Lower leg skin (tissue), 4 donors: ENCODE data around the gene NPIPA3. TPM values are rescaled to one million over a fixed set of nuclear protein-coding genes. Genes with fewer than 3 reads are reported as not detected.
"Not testable (repeated sequence)": the region's sequence is repeated elsewhere in the genome, so short reads cannot be mapped to it uniquely, and the experiment has no call there.

Experiments used
- DNase-seq, 2 donors: peaks; one replicate each; pipeline ENCODE4 v3.0.0-alpha.2; 2019; ENCODE audit warnings: low spot score in 2 of 2
- H3K4me3 ChIP-seq: fragments of 200-600 bp; sonication (generic); 2 replicates; pipeline ENCODE4 v1.5.1; 2017; ENCODE audit warnings: mild to moderate bottlenecking, low read depth; ENCODE audit not compliant: poor library complexity, severe bottlenecking
- POLR2A ChIP-seq, 2 donors: fragments of 450-650 bp; IDR thresholded peaks; one replicate each; pipeline ENCODE4 v1.6.1; 2016 to 2017; ENCODE audit warnings: antibody characterized with exemption in 2 of 2, mild to moderate bottlenecking in 1 of 2, moderate library complexity in 1 of 2
- WGBS, 2 donors: methylation state at CpG; one replicate each; pipeline ENCODE4 v1.1.5; 2018; 5-methylcytosine and 5-hydroxymethylcytosine counted together
- intact Hi-C: fragments of 100-400 bp; cut with DNase I; formaldehyde crosslinking; loops from one replicate; pipeline ENCODE4 v1.15.0; 2023; ENCODE audit warnings: low total_unique reads
- total RNA-seq, 4 donors: library from RNA; depleted of rRNA; stranded (reverse); fragments of >200 nt; gene quantifications; one replicate each; pipeline ENCODE4 v1.1.0, GENCODE V29; 2016
- TF ChIP-seq, protein P1 (sequence below), 3 donors: fragments of 450-650 bp; IDR thresholded peaks; one replicate each; pipeline ENCODE4 v1.5.1; 2016; ENCODE audit warnings: antibody characterized with exemption in 3 of 3, mild to moderate bottlenecking in 3 of 3, moderate library complexity in 2 of 3

Gene NPIPA3
- total RNA-seq, 4 donors from 2014 or later, result 0.57 to 2.0 (median 1.6) TPM; not detected in 1

DNA sequence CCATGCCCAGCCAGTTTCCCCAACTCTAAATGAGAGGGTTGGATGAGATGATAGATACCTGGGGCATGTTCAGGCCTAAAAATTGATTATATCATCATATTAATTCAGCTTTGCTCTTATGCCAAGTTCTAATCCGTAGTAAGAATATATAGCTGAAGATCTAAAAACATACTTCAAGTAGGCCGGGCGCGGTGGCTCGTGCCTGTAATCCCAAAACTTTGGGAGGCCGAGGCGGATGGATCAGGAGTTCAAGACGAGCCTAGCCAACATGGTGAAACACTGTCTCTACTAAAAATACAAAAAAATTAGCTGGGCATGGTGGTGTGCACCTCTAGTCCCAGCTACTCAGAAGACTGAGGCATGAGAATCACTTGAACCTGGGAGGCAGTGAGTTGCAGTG, 21.1 kb upstream of the NPIPA3 start:
- intact Hi-C loops, result no loop called here
- WGBS, 2 donors, result 60 to 62% methylated on average over 8 of the region's 8 CpGs
- no peak for DNase-seq
- TF ChIP-seq, protein P1, sequence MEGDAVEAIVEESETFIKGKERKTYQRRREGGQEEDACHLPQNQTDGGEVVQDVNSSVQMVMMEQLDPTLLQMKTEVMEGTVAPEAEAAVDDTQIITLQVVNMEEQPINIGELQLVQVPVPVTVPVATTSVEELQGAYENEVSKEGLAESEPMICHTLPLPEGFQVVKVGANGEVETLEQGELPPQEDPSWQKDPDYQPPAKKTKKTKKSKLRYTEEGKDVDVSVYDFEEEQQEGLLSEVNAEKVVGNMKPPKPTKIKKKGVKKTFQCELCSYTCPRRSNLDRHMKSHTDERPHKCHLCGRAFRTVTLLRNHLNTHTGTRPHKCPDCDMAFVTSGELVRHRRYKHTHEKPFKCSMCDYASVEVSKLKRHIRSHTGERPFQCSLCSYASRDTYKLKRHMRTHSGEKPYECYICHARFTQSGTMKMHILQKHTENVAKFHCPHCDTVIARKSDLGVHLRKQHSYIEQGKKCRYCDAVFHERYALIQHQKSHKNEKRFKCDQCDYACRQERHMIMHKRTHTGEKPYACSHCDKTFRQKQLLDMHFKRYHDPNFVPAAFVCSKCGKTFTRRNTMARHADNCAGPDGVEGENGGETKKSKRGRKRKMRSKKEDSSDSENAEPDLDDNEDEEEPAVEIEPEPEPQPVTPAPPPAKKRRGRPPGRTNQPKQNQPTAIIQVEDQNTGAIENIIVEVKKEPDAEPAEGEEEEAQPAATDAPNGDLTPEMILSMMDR (IDR thresholded peaks at IDR 0.05), result no peak
- TF ChIP-seq POLR2A (IDR thresholded peaks at IDR 0.05), result no peak
- H3K4me3 ChIP-seq, result no peak overlapping the region

GRCh38 chr16:14685870-14686793, 17.1 kb upstream of the NPIPA3 start:
- WGBS, 2 donors, result 83 to 85% methylated on average over 15 of the region's 15 CpGs
- DNase-seq, H3K4me3 ChIP-seq, intact Hi-C loops: not testable (repeated sequence)

GRCh38 chr16:14694129-14694528, 9.1 kb upstream of the NPIPA3 start, which contains the start of gene PLA2G10:
TSS of gene PLA2G10 (minus strand) at chr16:14694308. CDS start at chr16:14694229, 79 bp downstream.
- H3K4me3 ChIP-seq, DNase-seq, intact Hi-C loops: not testable (repeated sequence)
- no CpG with 5 or more reads among the region's 28 CpGs for WGBS, 2 donors

GRCh38 chr16:14701859-14702258, 1.4 kb upstream of the NPIPA3 start:
- H3K4me3 ChIP-seq, intact Hi-C loops, DNase-seq: not testable (repeated sequence)
- WGBS, 2 donors, result 52% methylated on average over 3 of the region's 7 CpGs; no CpG with 5 or more reads in 1 of the 2 donors

GRCh38 chr16:14702672-14703071, 539 bp upstream of the NPIPA3 start:
- H3K4me3 ChIP-seq, intact Hi-C loops, DNase-seq: not testable (repeated sequence)
- WGBS, 2 donors, result no CpG with 5 or more reads among the region's 11 CpGs

- H3K4me3 ChIP-seq, intact Hi-C loops, DNase-seq: not testable (repeated sequence)
- WGBS, 2 donors, result no CpG with 5 or more reads among the region's 28 CpGs
Observed at GRCh38 chr16:14733233-14733632, 30.0 kb downstream of the NPIPA3 start.

DNA sequence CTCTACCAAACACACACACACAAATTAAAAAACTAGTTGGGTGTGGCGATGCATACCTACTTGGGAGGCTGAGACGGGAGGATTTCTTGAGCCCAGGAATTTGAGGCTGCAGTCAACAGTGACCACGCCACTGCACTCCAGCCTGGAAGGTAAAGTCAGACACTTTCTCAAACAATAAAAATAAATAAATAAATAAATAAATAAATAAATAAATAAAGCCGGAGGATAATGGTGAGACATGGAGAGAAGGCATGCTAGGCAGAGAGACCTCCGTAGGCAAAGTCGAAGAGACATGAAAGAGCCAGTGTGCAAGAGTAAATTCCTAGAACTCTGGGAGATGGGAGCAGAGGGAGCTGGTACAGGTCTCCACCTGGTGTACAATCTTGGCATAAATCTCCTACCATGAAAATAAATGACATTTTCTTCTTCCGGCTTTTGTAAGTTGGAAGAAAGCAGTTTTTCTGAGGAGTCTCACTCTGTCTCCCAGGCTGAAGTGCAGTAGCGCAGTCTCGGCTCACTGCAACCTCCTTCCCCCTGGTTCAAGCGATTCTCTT, 37.7 kb downstream of the NPIPA3 start:
- not testable (repeated sequence) for DNase-seq
- no CpG with 5 or more reads among the region's 10 CpGs for WGBS, 2 donors

DNA sequence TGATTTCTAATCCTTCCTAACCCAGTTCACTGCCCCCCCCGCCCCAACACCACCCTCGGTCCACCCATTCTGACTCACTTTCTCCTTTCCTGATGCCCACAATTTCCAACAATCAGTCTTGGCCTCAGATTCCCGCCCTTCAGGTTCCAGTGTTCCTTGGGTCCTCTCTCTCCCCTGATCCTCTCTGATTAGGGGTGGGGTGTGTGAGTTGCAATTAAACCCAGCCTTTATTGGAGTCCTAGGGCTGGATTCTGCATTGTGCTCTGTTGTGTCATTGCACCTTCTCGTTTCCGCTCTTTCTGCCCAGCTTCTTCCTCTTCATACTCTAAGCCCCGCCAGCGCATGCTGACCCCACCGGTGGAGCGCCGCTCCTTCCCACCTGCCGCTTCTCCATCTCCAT, 38.6 kb downstream of the NPIPA3 start:
- DNase-seq, intact Hi-C loops, H3K4me3 ChIP-seq: not testable (repeated sequence)
- WGBS, 2 donors, result no CpG with 5 or more reads among the region's 11 CpGs

More for the DNA sequence above, 37.7 kb downstream of the NPIPA3 start:
- H3K4me3 ChIP-seq, intact Hi-C loops: not testable (repeated sequence)

DNA sequence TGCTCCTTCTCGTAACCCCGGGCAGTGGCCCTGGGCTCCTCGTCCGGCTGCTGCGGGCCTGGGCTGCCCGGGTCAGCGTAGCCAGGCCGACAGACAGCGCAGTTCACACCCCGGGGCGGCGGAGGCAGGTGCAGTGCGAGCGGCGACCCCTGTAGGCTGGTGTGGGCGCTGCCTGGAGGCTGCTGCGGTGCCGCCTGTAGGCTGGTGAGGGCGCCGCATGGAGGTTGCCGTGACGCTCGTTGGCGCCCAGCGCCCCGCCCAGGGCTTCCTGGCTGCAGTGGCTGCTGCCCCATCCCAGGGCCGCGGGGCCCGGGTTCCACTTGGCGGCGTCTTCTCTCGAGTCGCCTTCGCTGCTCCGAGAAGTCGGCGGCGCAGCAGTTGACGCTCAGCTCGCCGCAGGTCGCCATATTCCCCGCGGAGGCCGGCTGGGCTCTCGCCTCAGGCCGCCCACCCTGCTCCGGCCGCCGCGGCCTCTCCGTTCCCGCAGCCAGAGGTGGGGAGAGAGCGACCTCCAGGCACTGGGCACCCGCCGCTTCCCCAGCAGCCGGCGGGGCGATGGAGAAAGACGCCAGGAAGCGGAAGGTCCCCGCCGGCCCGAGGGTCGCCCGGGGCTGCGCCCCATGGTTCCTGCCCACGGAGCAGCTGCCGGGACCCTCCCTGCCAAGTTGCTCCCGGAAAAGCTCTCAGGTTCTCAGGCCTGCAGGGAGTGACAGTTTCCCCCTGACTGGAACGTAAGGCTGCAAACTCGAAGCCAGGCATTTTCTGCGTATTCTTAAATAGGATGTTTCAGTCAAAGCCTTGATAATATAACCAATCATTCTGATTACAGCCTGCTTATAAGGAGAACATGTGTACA, 39.3 kb downstream of the NPIPA3 start, which contains the start of gene NPIPA2:
TSS of gene NPIPA2 (plus strand) at position 261 of the 856 bp plus-strand sequence. CDS start 5,533 bp downstream, outside the sequence.
- intact Hi-C loops, H3K4me3 ChIP-seq, DNase-seq: not testable (repeated sequence)
- no CpG with 5 or more reads among the region's 73 CpGs for WGBS, 2 donors

DNA sequence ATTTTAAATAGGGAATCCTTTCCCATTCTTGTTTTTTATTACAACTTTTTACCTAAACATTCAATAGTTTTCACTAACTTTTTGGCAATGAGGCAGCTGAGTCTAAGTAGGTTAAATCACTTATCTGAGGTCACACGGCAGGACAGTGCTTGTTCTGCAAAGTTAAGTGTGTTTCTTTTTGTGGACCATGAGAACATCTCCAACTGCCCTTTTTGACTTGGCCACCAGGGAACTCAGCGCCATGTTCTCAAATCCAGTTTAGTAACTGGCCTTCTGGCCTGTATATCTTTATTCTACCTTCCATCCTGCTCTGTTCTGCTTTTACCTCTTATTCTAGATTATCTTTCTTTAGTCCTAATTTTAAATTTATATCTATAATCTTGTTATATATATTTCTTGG, 70.4 kb downstream of the NPIPA3 start:
- WGBS, 2 donors, result no CpG with 5 or more reads among the region's 2 CpGs
- intact Hi-C loops, H3K4me3 ChIP-seq, DNase-seq: not testable (repeated sequence)

DNA sequence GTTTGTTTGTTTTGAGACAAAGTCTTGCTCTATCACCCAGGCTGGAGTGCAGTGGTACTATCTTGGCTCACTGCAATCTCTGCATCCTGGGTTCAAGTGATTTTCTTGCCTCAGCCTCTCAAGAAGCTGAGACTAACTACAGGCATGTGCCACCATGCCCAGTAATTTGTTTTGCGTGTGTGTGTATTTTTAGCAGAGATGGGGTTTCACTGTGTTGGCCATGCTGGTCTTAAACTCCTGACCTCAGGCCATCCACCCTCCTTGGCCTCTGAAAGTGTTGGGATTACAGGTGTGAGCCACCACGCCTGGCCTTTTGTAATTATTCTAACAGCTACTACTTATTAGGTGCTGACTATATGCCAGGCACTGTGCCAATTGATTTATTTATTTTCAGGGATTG, 72.4 kb downstream of the NPIPA3 start:
- DNase-seq, H3K4me3 ChIP-seq, intact Hi-C loops: not testable (repeated sequence)
- WGBS, 2 donors, result no CpG with 5 or more reads among the region's 2 CpGs
